ENCODE results near the gene QKI. TPM values are rescaled to one million over a fixed set of nuclear protein-coding genes. Genes with fewer than 3 reads are reported as not detected.

Gene QKI
- total RNA-seq, 1 donor from 2014 or later, result 247 TPM

- Histone ChIP-seq H3K27ac (no peak overlapping the region), H3K27me3 (ENCODE audit: low read depth) (no peaks in the 10 kb centered on the region), H3K36me3 (peaks cover 26% of the 10 kb centered on the region), H3K9me3 (no peaks in the 10 kb centered on the region), H3K4me3 (no peak overlapping the region), H3K4me1 (peaks cover 30% of the 10 kb centered on the region)
- ATAC-seq (no peak), DNase-seq (no peak)
- intact Hi-C loops (cut with DNase I), result no loop called here
- no peak for TF ChIP-seq CTCF (IDR thresholded peaks at IDR 0.05)
Observed at GRCh38 chr6:163539101-163539762, 124.7 kb downstream of the QKI start.

DNA sequence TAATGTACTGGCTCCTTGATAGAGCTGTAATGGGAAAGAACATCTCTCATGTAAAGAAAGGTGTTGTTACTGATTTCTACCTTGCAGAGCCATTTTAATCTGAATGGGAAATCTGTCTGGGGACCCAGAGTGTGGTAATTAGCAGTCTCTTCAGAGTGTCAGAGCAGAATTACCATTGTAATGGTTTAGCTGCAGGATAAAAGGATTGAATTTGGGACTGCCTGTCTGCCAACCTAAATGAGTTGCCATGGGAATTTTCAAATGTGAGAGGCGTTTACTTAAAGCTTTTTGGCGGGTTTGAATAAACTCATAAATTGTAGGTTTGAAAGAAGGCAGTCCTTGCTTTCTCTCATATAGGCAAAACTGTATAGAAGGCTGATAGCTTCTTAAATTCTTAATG lies 128.8 kb downstream of the QKI start:
- Histone ChIP-seq H3K27me3 (ENCODE audit: low read depth) (no peaks in the 10 kb centered on the region), H3K9me3 (no peaks in the 10 kb centered on the region), H3K4me3 (no peak overlapping the region), H3K27ac (no peak overlapping the region), H3K4me1 (peaks cover 26% of the 10 kb centered on the region), H3K36me3 (peaks cover 4% of the 10 kb centered on the region)
- intact Hi-C loops (cut with DNase I), result no loop called here
- ATAC-seq (no peak), DNase-seq (no peak)
- TF ChIP-seq CTCF (IDR thresholded peaks at IDR 0.05), result no peak

- Histone ChIP-seq H3K27me3 (ENCODE audit: low read depth) (no peaks in the 10 kb centered on the region), H3K36me3 (no peaks in the 10 kb centered on the region), H3K4me1 (peaks cover 12% of the 10 kb centered on the region), H3K27ac (no peak overlapping the region), H3K4me3 (no peak overlapping the region), H3K9me3 (no peaks in the 10 kb centered on the region)
- ATAC-seq (no peak), DNase-seq (no peak)
- TF ChIP-seq CTCF (IDR thresholded peaks at IDR 0.05), result no peak
- intact Hi-C loops (cut with DNase I), result no loop called here
Observed at GRCh38 chr6:163545370-163545769, 130.9 kb downstream of the QKI start.

GRCh38 chr6:163547287-163547686 lies 132.8 kb downstream of the QKI start:
- no peak for TF ChIP-seq CTCF (IDR thresholded peaks at IDR 0.05)
- no peak for DNase-seq
- no peaks in the 10 kb centered on the region for H3K9me3 ChIP-seq
- no peaks in the 10 kb centered on the region for H3K27me3 ChIP-seq (ENCODE audit: low read depth)
- no peak overlapping the region for H3K4me3 ChIP-seq
- ATAC-seq, result no peak
- no peak overlapping the region for H3K27ac ChIP-seq
- intact Hi-C loops (cut with DNase I), result no loop called here
- peaks cover 6% of the 10 kb centered on the region for H3K4me1 ChIP-seq
- peaks cover 7% of the 10 kb centered on the region for H3K36me3 ChIP-seq

DNA sequence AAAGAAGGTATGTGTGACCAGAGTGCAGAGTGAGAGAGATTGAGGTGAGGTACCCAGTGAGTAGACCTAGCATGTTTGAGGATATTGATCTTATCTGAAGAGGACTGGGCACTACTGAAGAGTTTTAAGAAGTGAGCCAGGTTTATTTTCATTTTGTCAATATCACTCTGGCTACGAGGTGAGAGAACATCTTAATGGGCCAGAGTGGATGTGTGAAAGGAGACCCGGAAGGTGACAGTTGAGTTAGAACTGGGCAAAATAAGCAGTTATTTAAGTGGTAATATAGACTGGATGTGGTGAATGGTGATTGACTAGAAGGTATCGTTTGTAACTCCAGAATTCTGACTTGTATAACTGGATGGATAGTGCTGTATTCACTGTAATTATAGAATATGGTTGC lies 134.1 kb downstream of the QKI start:
- DNase-seq (no peak), ATAC-seq (no peak)
- Histone ChIP-seq H3K9me3 (no peaks in the 10 kb centered on the region), H3K36me3 (peaks cover 11% of the 10 kb centered on the region), H3K4me3 (no peak overlapping the region), H3K4me1 (peaks cover 6% of the 10 kb centered on the region), H3K27me3 (ENCODE audit: low read depth) (no peaks in the 10 kb centered on the region), H3K27ac (no peak overlapping the region)
- intact Hi-C loops (cut with DNase I), result no loop called here
- no peak for TF ChIP-seq CTCF (IDR thresholded peaks at IDR 0.05)
